Measurements from ENCODE around the gene CEP250.

- TF ChIP-seq CTCF (IDR thresholded peaks at IDR 0.05): no peak
- TF ChIP-seq ZFX (IDR thresholded peaks at IDR 0.05; ENCODE audit: borderline replicate concordance): no peak
Measured at GRCh38 chr20:35515949-35516645, 60.7 kb downstream of the CEP250 start.

All from 22Rv1 (cell line).